K562 (cell line): ENCODE measurements around the gene ERP29. TPM values are rescaled to one million over a fixed set of nuclear protein-coding genes. Genes with fewer than 3 reads are reported as not detected.

ENCODE experiments used
- DACH1 ChIP-seq: fragments of 450-650 bp; IDR thresholded peaks from 2 replicates; pipeline ENCODE4 v1.6.1; 2018; ENCODE audit not compliant: partially characterized antibody
- GATAD2A ChIP-seq: fragments of 450-650 bp; IDR thresholded peaks from 2 replicates; pipeline ENCODE4 v1.6.1; 2017
- HDAC8 ChIP-seq: fragments of 450-650 bp; IDR thresholded peaks from 2 replicates; pipeline ENCODE4 v1.6.1; 2016; ENCODE audit warnings: mild to moderate bottlenecking, missing genetic modification characterization, moderate library complexity, missing compliant biosample characterization
- L3MBTL2 ChIP-seq: fragments of 450-650 bp; IDR thresholded peaks from 2 replicates; pipeline ENCODE4 v1.6.1; 2016; ENCODE audit warnings: mild to moderate bottlenecking, moderate library complexity
- NR2C1 ChIP-seq, 2 experiments: fragments of 450-650 bp; IDR thresholded peaks; 2 replicates each; pipeline ENCODE4 v1.6.1; 2017; ENCODE audit warnings: mild to moderate bottlenecking in 2 of 2, antibody characterized with exemption in 1 of 2, inconsistent platforms in 1 of 2, missing compliant biosample characterization in 1 of 2, missing genetic modification characterization in 1 of 2
- SMAD4 ChIP-seq: fragments of 250-450 bp; sonication (Bioruptor Pico); conservative IDR thresholded peaks from 2 replicates; pipeline ENCODE4 v1.8.0; 2021; ENCODE audit warnings: inconsistent platforms, mild to moderate bottlenecking, moderate library complexity
- TCF7 ChIP-seq: sonication (generic); IDR thresholded peaks from 2 replicates; pipeline ENCODE4 v1.6.1; 2016; ENCODE audit warnings: antibody characterized with exemption, borderline replicate concordance
- TGIF2 ChIP-seq: sonication (generic); formaldehyde crosslinking; IDR thresholded peaks from 2 replicates; pipeline ENCODE4 v1.8.1; 2022; ENCODE audit warnings: mild to moderate bottlenecking, missing genetic modification reagents, moderate library complexity
- ZNF197 ChIP-seq: fragments of 200-800 bp; sonication (Bioruptor generic); IDR thresholded peaks from 2 replicates; pipeline ENCODE4 v1.6.1; 2016; ENCODE audit warnings: low read depth, missing genetic modification characterization, missing compliant biosample characterization
- polyA plus RNA-seq, 8 experiments: library from polyadenylated mRNA; depleted of rRNA in 4 of 8; stranded (reverse) in 5 of 8; unstranded in 3 of 8; fragments of >200 nt; fragmentation: Nextera tagmentation in 2 of 8; fragmentation: Illumina TruSeq in 1 of 8; extraction: Ambion mirVana in 2 of 8; extraction: Trizol in 1 of 8; gene quantifications; 2 replicates each; pipeline versions ENCODE4 v1.2.1 to v1.2.3, GENCODE V29; 2011 to 2014; ENCODE audit warnings: inconsistent platforms in 1 of 8, missing spikeins in 1 of 8
- total RNA-seq, 7 experiments: library from RNA; depleted of rRNA in 6 of 7; stranded (reverse); fragments of >200 nt in 6 of 7; fragmentation: Illumina TruSeq in 2 of 7; extraction: Trizol in 2 of 7; gene quantifications; 2 replicates each; pipeline versions ENCODE4 v1.2.1 to v1.2.3, GENCODE V29; 2011 to 2021; ENCODE audit warnings: low replicate concordance in 1 of 7
- TF ChIP-seq, protein P1 (sequence below): sonication (generic); formaldehyde crosslinking; IDR thresholded peaks from 2 replicates; pipeline ENCODE4 v1.8.0; 2023; ENCODE audit warnings: mild to moderate bottlenecking, missing genetic modification reagents

ERP29 gene
- total and polyA plus RNA-seq, 9 of the 15 experiments (the other 6 are each of a cell fraction or from before 2014, with no cell fraction given) = 42.4 to 146 (median 111) TPM

GRCh38 chr12:111975161-111975931, 37.9 kb upstream of the ERP29 start (continued):
- TF ChIP-seq L3MBTL2 (peak; percentile 70), ZNF197 (CRISPR knock-in tag) (0 out of 2 replicates have a peak, but pooled peaks have one; percentile 58), TCF7 (no peak), HDAC8 (tag) (no peak), SMAD4 (CRISPR knock-in tag) (peak; percentile 32; the same call in 1 of the 2 replicates), NR2C1 (IDR thresholded peaks at IDR 0.05) (no peak), NR2C1 (tag; IDR thresholded peaks at IDR 0.05) (no peak), DACH1 (no peak), TGIF2 (CRISPR knock-in tag) (no peak), GATAD2A (peak; percentile 4; the same call in 1 of the 2 replicates)
- TF ChIP-seq, protein P1, sequence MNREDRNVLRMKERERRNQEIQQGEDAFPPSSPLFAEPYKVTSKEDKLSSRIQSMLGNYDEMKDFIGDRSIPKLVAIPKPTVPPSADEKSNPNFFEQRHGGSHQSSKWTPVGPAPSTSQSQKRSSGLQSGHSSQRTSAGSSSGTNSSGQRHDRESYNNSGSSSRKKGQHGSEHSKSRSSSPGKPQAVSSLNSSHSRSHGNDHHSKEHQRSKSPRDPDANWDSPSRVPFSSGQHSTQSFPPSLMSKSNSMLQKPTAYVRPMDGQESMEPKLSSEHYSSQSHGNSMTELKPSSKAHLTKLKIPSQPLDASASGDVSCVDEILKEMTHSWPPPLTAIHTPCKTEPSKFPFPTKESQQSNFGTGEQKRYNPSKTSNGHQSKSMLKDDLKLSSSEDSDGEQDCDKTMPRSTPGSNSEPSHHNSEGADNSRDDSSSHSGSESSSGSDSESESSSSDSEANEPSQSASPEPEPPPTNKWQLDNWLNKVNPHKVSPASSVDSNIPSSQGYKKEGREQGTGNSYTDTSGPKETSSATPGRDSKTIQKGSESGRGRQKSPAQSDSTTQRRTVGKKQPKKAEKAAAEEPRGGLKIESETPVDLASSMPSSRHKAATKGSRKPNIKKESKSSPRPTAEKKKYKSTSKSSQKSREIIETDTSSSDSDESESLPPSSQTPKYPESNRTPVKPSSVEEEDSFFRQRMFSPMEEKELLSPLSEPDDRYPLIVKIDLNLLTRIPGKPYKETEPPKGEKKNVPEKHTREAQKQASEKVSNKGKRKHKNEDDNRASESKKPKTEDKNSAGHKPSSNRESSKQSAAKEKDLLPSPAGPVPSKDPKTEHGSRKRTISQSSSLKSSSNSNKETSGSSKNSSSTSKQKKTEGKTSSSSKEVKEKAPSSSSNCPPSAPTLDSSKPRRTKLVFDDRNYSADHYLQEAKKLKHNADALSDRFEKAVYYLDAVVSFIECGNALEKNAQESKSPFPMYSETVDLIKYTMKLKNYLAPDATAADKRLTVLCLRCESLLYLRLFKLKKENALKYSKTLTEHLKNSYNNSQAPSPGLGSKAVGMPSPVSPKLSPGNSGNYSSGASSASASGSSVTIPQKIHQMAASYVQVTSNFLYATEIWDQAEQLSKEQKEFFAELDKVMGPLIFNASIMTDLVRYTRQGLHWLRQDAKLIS = peak; percentile 23; the same call in 1 of the 2 replicates
